Activated T-cell treated with anti-CD3 and anti-CD28 coated beads for 4 hours (primary cell): ENCODE data around the gene PCP4.

Experiments
- DNase-seq: peaks from one replicate; pipeline ENCODE4 v3.0.0-alpha.2; 2020

Gene PCP4

GRCh38 chr21:39924577-39925308, 57.5 kb downstream of the PCP4 start:
- DNase-seq = no peak

GRCh38 chr21:39927304-39927886, 60.2 kb downstream of the PCP4 start:
- no peak for DNase-seq

- DNase-seq = no peak
Measured at GRCh38 chr21:39932335-39932734, 65.1 kb downstream of the PCP4 start.

GRCh38 chr21:39934895-39935294, 67.7 kb downstream of the PCP4 start:
- no peak for DNase-seq

GRCh38 chr21:39935716-39936115, 68.5 kb downstream of the PCP4 start:
- no peak for DNase-seq

GRCh38 chr21:39938086-39938625, 70.9 kb downstream of the PCP4 start:
- no peak for DNase-seq

- DNase-seq = no peak
Measured at GRCh38 chr21:39946199-39946598, 79.0 kb downstream of the PCP4 start.

- no peak for DNase-seq
Measured at GRCh38 chr21:39947031-39947430, 79.8 kb downstream of the PCP4 start.

- no peak for DNase-seq
Measured at GRCh38 chr21:39951183-39952101, 84.2 kb downstream of the PCP4 start.

- no peak for DNase-seq
Measured at GRCh38 chr21:39952265-39952664, 85.0 kb downstream of the PCP4 start.

GRCh38 chr21:39954570-39954969, 87.3 kb downstream of the PCP4 start:
- DNase-seq = no peak

- no peak for DNase-seq
Measured at GRCh38 chr21:39955326-39955725, 88.1 kb downstream of the PCP4 start.

- DNase-seq = no peak
Measured at GRCh38 chr21:39956586-39956985, 89.3 kb downstream of the PCP4 start.

GRCh38 chr21:39958731-39959130, 91.5 kb downstream of the PCP4 start:
- no peak for DNase-seq

GRCh38 chr21:39961251-39961650, 94.0 kb downstream of the PCP4 start:
- no peak for DNase-seq

GRCh38 chr21:39965026-39965425, 97.8 kb downstream of the PCP4 start:
- no peak for DNase-seq

- DNase-seq = no peak
Measured at GRCh38 chr21:39966786-39967185, 99.5 kb downstream of the PCP4 start.

GRCh38 chr21:39968010-39968409, 100.8 kb downstream of the PCP4 start:
- no peak for DNase-seq

GRCh38 chr21:39969691-39970364, 102.6 kb downstream of the PCP4 start:
- DNase-seq = no peak

- DNase-seq = no peak
Measured at GRCh38 chr21:39971956-39972355, 104.7 kb downstream of the PCP4 start.

- DNase-seq = no peak
Measured at GRCh38 chr21:39972471-39972870, 105.2 kb downstream of the PCP4 start.

GRCh38 chr21:39972976-39973770, 105.9 kb downstream of the PCP4 start:
- no peak for DNase-seq
